PFSK-1 (cell line): ENCODE results near the gene PDZD7.

ENCODE experiments used
- FOXP2 ChIP-seq: optimal IDR thresholded peaks from 2 replicates; pipeline ENCODE3; 2011; ENCODE audit warnings: borderline replicate concordance, control low read depth, inconsistent platforms; ENCODE audit not compliant: insufficient read depth; ENCODE audit errors: extremely low read length, extremely low read depth
- POLR2AphosphoS5 ChIP-seq: IDR thresholded peaks from 2 replicates; pipeline ENCODE4 v1.6.1; 2012; ENCODE audit warnings: low read depth, mild to moderate bottlenecking, control low read depth, low read length, moderate library complexity
- REST ChIP-seq, 2 experiments: IDR thresholded peaks; 2 replicates each; pipeline versions ENCODE4 v1.6.1 to v1.8.0; 2011 to 2012; ENCODE audit warnings: low read depth in 2 of 2, low read length in 2 of 2, control low read depth in 1 of 2, inconsistent platforms in 1 of 2, mild to moderate bottlenecking in 1 of 2, moderate library complexity in 1 of 2; ENCODE audit not compliant: insufficient read depth in 1 of 2
- SIN3A ChIP-seq: IDR thresholded peaks from 2 replicates; pipeline ENCODE4 v1.6.1; 2012; ENCODE audit warnings: mild to moderate bottlenecking, low read length, moderate library complexity, borderline replicate concordance; ENCODE audit not compliant: insufficient read depth
- TAF1 ChIP-seq: IDR thresholded peaks from 2 replicates; pipeline ENCODE4 v1.6.1; 2012; ENCODE audit warnings: low read length, control low read depth, borderline replicate concordance; ENCODE audit not compliant: insufficient read depth

- TF ChIP-seq SIN3A (no peak), TAF1 (no peak), REST (IDR thresholded peaks at IDR 0.05; ENCODE audit: insufficient read depth in 1 of 2, low read depth in 2 of 2, low read length in 2 of 2) (no peak), POLR2AphosphoS5 (no peak), FOXP2 (no peak)
These were observed 23.9 kb upstream of the PDZD7 start for GRCh38 chr10:101054876-101055275.
